Thyroid gland (tissue), 4 donors: ENCODE results near the gene MED29. TPM values are rescaled to one million over a fixed set of nuclear protein-coding genes. Genes with fewer than 3 reads are reported as not detected.

Experiments used
- DNase-seq, 2 donors: peaks; one replicate each; pipeline ENCODE4 v3.0.0-alpha.2; 2019
- H3K27ac ChIP-seq, 3 donors: fragments of 200-600 bp; sonication (generic); 1 replicate in 2 of 3; 2 replicates in 1 of 3; pipeline ENCODE4 v1.5.1; 2016 to 2019; ENCODE audit warnings: mild to moderate bottlenecking in 1 of 3, moderate library complexity in 1 of 3
- H3K27me3 ChIP-seq: fragments of 200-600 bp; sonication (generic); one replicate; pipeline ENCODE4 v1.5.1; 2019
- H3K36me3 ChIP-seq, 2 donors: fragments of 200-600 bp; sonication (generic); one replicate each; pipeline ENCODE4 v1.5.1; 2016 to 2019
- H3K4me1 ChIP-seq, 2 donors: fragments of 200-600 bp; sonication (generic); one replicate each; pipeline ENCODE4 v1.5.1; 2017 to 2019
- H3K4me3 ChIP-seq, 3 donors: fragments of 200-600 bp; sonication (generic); replicated peaks in 1 of 3; 1 replicate in 2 of 3; 2 replicates in 1 of 3; pipeline ENCODE4 v1.5.1; 2016; ENCODE audit warnings: mild to moderate bottlenecking in 1 of 3
- H3K9me3 ChIP-seq: fragments of 200-600 bp; sonication (generic); one replicate; pipeline ENCODE4 v1.5.1; 2017
- CTCF ChIP-seq, 6 experiments: fragments of 200-600 bp in 3 of 6; fragments of 450-650 bp in 3 of 6; sonication (generic) in 3 of 6; IDR thresholded peaks; one replicate each; pipeline ENCODE4 v1.5.1; 2016 to 2019; ENCODE audit warnings: antibody characterized with exemption in 6 of 6, mild to moderate bottlenecking in 2 of 6, inconsistent platforms in 1 of 6, moderate library complexity in 1 of 6
- POLR2A ChIP-seq, 2 donors: fragments of 450-650 bp; IDR thresholded peaks; one replicate each; pipeline ENCODE4 v1.6.1; 2017; ENCODE audit warnings: antibody characterized with exemption in 2 of 2, mild to moderate bottlenecking in 2 of 2, moderate library complexity in 1 of 2
- WGBS, 2 donors: methylation state at CpG; one replicate each; pipeline ENCODE4 v1.1.5; 2017; 5-methylcytosine and 5-hydroxymethylcytosine counted together
- intact Hi-C: fragments of 100-400 bp; cut with DNase I; formaldehyde crosslinking; loops from one replicate; pipeline ENCODE4 v1.15.1; 2023
- total RNA-seq, 4 donors: library from RNA; depleted of rRNA; stranded (reverse); fragments of >200 nt; gene quantifications; one replicate each; pipeline ENCODE4 v1.2.3, GENCODE V29; 2016

MED29 gene
- total RNA-seq, 4 donors from 2014 or later: 44.3 to 77.5 (median 63.4) TPM

GRCh38 chr19:39425744-39426143, 34.6 kb downstream of the MED29 start:
- no peak for TF ChIP-seq POLR2A (IDR thresholded peaks at IDR 0.05)
- no peak for TF ChIP-seq CTCF (IDR thresholded peaks at IDR 0.05)
- Histone ChIP-seq H3K4me3 (no peak overlapping the region), H3K4me1 (peaks cover 7 to 17% of the 10 kb centered on the region in 2 donors), H3K36me3 (peaks cover 0 to 5% of the 10 kb centered on the region in 2 donors), H3K9me3 (no peaks in the 10 kb centered on the region), H3K27me3 (no peaks in the 10 kb centered on the region), H3K27ac (no peak overlapping the region)
- no peak for DNase-seq
- intact Hi-C loops: no loop called here
- WGBS, 2 donors: 89 to 93% methylated on average over 7 of the region's 7 CpGs

- DNase-seq: no peak
- Histone ChIP-seq H3K27ac (no peak overlapping the region), H3K27me3 (no peaks in the 10 kb centered on the region), H3K4me3 (no peak overlapping the region), H3K36me3 (peaks cover 0 to 5% of the 10 kb centered on the region in 2 donors), H3K9me3 (no peaks in the 10 kb centered on the region), H3K4me1 (peaks cover 11 to 22% of the 10 kb centered on the region in 2 donors)
- 65 to 66% methylated on average over 5 of the region's 5 CpGs for WGBS, 2 donors
- TF ChIP-seq CTCF (IDR thresholded peaks at IDR 0.05) (no peak), POLR2A (IDR thresholded peaks at IDR 0.05) (no peak)
- intact Hi-C loops: no loop called here
These were observed 35.0 kb downstream of the MED29 start for GRCh38 chr19:39426170-39426569.

GRCh38 chr19:39427707-39428106, 36.5 kb downstream of the MED29 start:
- Histone ChIP-seq H3K4me1 (peaks cover 11 to 28% of the 10 kb centered on the region in 2 donors), H3K4me3 (no peak overlapping the region), H3K27ac (no peak overlapping the region), H3K9me3 (no peaks in the 10 kb centered on the region), H3K36me3 (peaks cover 9 to 11% of the 10 kb centered on the region in 2 donors), H3K27me3 (no peaks in the 10 kb centered on the region)
- intact Hi-C loops: no loop called here
- no peak for DNase-seq
- TF ChIP-seq CTCF (IDR thresholded peaks at IDR 0.05): no peak
- no peak for TF ChIP-seq POLR2A (IDR thresholded peaks at IDR 0.05)
- 94 to 98% methylated on average over 11 of the region's 11 CpGs for WGBS, 2 donors

- Histone ChIP-seq H3K4me1 (peaks cover 11 to 28% of the 10 kb centered on the region in 2 donors), H3K4me3 (no peak overlapping the region), H3K9me3 (no peaks in the 10 kb centered on the region), H3K27ac (peak overlapping the region in 2 of 3 donors; percentile 18 to 60), H3K27me3 (no peaks in the 10 kb centered on the region), H3K36me3 (peaks cover 17 to 18% of the 10 kb centered on the region in 2 donors)
- intact Hi-C loops: no loop called here
- no peak for TF ChIP-seq POLR2A (IDR thresholded peaks at IDR 0.05)
- TF ChIP-seq CTCF (IDR thresholded peaks at IDR 0.05): no peak
- DNase-seq: peak; percentile 33 to 39
- WGBS, 2 donors: 28 to 31% methylated on average over 17 to 20 of the region's 23 CpGs
These were observed 37.3 kb downstream of the MED29 start for GRCh38 chr19:39428283-39429112.
